ENCODE measurements around the gene ARHGEF10L. TPM values are rescaled to one million over a fixed set of nuclear protein-coding genes. Genes with fewer than 3 reads are reported as not detected.

Gene ARHGEF10L
- total RNA-seq, 1 donor from 2014 or later = 24.0 TPM

DNA sequence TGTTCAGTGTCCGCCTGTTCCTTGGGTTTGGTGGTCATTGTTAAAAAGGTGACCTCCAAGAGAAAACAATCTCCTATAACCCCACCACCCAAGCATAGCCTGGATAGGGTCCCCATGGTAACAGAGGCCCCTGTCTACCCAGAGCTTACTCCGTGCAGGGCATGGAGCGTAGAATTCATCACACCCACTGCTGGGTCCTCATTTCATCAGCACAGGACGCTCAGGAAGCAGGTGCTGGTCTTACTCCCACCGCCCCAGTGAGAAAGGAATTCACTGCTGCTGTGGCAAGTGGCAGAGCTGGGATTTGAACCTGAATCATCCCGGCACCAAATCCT lies 37.0 kb downstream of the ARHGEF10L start:
- TF ChIP-seq, protein P1, sequence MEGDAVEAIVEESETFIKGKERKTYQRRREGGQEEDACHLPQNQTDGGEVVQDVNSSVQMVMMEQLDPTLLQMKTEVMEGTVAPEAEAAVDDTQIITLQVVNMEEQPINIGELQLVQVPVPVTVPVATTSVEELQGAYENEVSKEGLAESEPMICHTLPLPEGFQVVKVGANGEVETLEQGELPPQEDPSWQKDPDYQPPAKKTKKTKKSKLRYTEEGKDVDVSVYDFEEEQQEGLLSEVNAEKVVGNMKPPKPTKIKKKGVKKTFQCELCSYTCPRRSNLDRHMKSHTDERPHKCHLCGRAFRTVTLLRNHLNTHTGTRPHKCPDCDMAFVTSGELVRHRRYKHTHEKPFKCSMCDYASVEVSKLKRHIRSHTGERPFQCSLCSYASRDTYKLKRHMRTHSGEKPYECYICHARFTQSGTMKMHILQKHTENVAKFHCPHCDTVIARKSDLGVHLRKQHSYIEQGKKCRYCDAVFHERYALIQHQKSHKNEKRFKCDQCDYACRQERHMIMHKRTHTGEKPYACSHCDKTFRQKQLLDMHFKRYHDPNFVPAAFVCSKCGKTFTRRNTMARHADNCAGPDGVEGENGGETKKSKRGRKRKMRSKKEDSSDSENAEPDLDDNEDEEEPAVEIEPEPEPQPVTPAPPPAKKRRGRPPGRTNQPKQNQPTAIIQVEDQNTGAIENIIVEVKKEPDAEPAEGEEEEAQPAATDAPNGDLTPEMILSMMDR (IDR thresholded peaks at IDR 0.05) = no peak
- H3K36me3 Mint-ChIP-seq (ENCODE audit: unreplicated experiment) = no peaks in the 10 kb centered on the region
- no peaks in the 10 kb centered on the region for H3K27me3 Mint-ChIP-seq (ENCODE audit: unreplicated experiment)
- no peak for DNase-seq (ENCODE audit: extremely low spot score, unreplicated experiment)
- H3K4me1 Mint-ChIP-seq (ENCODE audit: unreplicated experiment) = peaks cover 65% of the 10 kb centered on the region
- no peaks in the 10 kb centered on the region for H3K9me3 Mint-ChIP-seq (ENCODE audit: unreplicated experiment)
- no peak overlapping the region for H3K4me3 Mint-ChIP-seq (ENCODE audit: unreplicated experiment)
- no peak overlapping the region for H3K27ac Mint-ChIP-seq (ENCODE audit: unreplicated experiment)

DNA sequence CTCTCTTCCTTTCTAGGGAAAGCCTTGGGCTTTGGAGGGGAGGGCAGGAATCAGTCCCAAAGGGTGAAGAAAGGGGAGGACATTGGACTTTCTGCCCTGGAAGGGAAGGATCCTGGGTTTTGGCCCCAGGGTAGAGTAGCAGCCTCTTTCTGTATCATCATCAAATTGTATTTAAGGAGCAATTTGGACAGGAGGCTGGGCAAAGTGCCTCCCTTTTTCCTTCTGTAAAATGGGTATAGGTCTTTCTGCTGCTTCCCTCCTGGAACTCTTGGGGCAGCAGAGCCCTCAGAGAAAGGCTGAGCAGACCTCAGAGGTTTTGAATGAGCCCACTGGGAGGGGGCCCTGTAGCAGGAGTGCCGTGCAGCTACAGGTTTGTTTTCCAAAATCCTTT lies 38.4 kb downstream of the ARHGEF10L start:
- Mint-ChIP-seq H3K4me1 (ENCODE audit: unreplicated experiment) (peaks cover 70% of the 10 kb centered on the region), H3K27ac (ENCODE audit: unreplicated experiment) (no peak overlapping the region)

DNA sequence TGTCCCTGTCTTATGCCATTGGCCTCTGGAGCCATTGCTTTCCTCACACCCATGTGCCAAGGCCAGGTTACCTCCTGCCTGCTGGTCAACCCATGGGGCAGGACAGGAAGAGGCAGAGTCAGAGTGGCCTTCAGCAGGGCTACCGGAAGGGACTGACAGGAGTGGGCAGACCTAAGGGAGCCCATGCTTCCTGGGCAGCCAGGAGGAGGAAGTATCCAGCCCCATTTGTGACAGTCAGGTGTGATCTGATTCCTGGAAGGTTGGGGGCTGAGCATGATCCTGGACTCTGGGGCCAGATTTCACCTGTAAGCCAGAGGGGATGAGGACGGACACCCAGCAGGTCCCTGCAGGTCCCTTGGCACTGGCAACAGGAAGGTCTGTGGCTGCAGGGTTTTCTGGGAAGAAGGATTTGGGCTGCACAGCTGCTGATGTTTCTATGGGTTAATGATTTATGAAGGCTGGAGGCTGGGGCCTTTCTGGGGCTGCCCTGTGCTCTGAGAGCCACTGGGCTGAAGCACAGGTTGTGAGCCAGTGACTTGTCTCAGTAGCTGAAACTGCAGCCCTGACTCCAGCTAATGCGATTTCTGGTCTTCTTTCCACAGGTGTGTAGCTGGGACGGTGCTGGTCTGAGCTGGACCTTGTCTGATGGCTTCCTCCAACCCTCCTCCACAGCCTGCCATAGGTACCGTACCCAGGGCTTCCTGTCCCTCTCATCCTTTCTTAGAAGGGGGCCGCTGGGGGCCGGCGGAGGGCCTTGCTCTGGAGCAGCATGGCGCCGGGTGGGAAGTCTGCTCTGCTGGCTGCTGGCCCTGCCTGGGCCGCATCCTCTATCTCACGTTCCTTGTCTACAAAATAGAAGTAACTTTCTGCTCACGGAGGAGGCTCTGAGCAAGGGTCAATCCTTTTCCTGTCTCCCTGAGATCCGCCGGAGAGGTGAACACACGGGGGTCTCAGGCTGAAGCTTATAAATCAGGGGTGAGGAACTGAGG lies 40.7 kb downstream of the ARHGEF10L start:
- Mint-ChIP-seq H3K27ac (ENCODE audit: unreplicated experiment) (peak overlapping the region; percentile 54), H3K27me3 (ENCODE audit: unreplicated experiment) (no peaks in the 10 kb centered on the region), H3K4me3 (ENCODE audit: unreplicated experiment) (no peak overlapping the region), H3K9me3 (ENCODE audit: unreplicated experiment) (no peaks in the 10 kb centered on the region), H3K4me1 (ENCODE audit: unreplicated experiment) (peaks cover 48% of the 10 kb centered on the region), H3K36me3 (ENCODE audit: unreplicated experiment) (peaks cover under 1% of the 10 kb centered on the region)
- TF ChIP-seq, protein P1 (IDR thresholded peaks at IDR 0.05) = no peak
- DNase-seq (ENCODE audit: extremely low spot score, unreplicated experiment) = no peak

More for the DNA sequence above, 38.4 kb downstream of the ARHGEF10L start:
- Mint-ChIP-seq H3K36me3 (ENCODE audit: unreplicated experiment) (no peaks in the 10 kb centered on the region), H3K9me3 (ENCODE audit: unreplicated experiment) (no peaks in the 10 kb centered on the region), H3K27me3 (ENCODE audit: unreplicated experiment) (no peaks in the 10 kb centered on the region), H3K4me3 (ENCODE audit: unreplicated experiment) (no peak overlapping the region)
- TF ChIP-seq, protein P1 (IDR thresholded peaks at IDR 0.05) = no peak
- no peak for DNase-seq (ENCODE audit: extremely low spot score, unreplicated experiment)

DNA sequence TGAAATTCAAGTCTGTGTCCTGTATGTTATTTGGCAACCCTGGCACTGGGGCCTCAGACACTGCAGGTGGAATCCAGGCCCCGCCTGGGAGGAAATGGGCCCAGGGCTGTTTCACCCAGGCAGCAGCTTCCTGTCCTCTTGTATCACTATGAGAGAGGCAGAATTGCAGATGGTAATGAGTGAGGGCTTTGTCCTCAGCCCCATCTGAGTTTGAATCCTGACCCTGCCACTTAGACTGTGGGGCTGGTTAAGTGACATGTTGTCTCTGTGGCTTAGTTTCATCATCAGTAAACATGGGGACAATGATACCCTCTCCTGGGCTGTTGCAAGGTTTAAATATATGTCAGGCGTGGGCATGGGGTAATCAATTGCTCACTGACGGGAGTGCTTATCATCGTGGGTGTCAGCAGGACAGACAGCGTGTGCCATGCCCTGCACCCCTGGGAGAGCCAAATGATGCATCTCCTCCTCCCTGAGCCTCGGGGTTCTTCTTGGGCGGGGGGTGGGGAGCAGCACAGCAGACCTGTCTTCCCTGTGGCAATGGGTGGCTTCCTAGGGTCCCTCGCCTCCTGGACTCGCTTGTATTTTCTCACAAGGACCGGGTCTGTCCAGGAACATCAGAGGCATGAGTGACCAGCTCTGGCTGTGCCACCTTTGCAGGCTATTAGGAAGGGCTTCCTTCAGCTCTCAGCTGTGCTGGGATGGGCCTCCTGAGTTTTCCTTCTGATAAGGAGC lies 42.1 kb downstream of the ARHGEF10L start:
- no peak for DNase-seq (ENCODE audit: extremely low spot score, unreplicated experiment)
- Mint-ChIP-seq H3K36me3 (ENCODE audit: unreplicated experiment) (peaks cover 2% of the 10 kb centered on the region), H3K4me1 (ENCODE audit: unreplicated experiment) (peaks cover 45% of the 10 kb centered on the region), H3K27me3 (ENCODE audit: unreplicated experiment) (no peaks in the 10 kb centered on the region), H3K27ac (ENCODE audit: unreplicated experiment) (no peak overlapping the region), H3K9me3 (ENCODE audit: unreplicated experiment) (no peaks in the 10 kb centered on the region), H3K4me3 (ENCODE audit: unreplicated experiment) (no peak overlapping the region)
- TF ChIP-seq, protein P1 (IDR thresholded peaks at IDR 0.05) = no peak

Measured in osteocyte (in vitro differentiated cells).